ENCODE results near the gene SP7. TPM values are rescaled to one million over a fixed set of nuclear protein-coding genes. Genes with fewer than 3 reads are reported as not detected.
A peak's percentile ranks its signal among the peaks of the same experiment; 100 is the strongest.

SP7 gene
- total and polyA plus RNA-seq, 9 of the 15 experiments (the other 6 are each of a cell fraction or from before 2014, with no cell fraction given): 0.04 TPM; not detected in 8

- TF ChIP-seq ETS1 (conservative IDR thresholded peaks at IDR 0.05; ENCODE audit: control insufficient read depth, low read depth, low read length): no peak
- TF ChIP-seq ZNF408 (CRISPR knock-in tag; IDR thresholded peaks at IDR 0.05; ENCODE audit: low read depth): no peak
- TF ChIP-seq IRF9 (tag; IDR thresholded peaks at IDR 0.05): no peak
- no peak for TF ChIP-seq MYBL2 (IDR thresholded peaks at IDR 0.05; ENCODE audit: low read depth)
- TF ChIP-seq MYBL2 (CRISPR knock-in tag; IDR thresholded peaks at IDR 0.05; ENCODE audit: borderline replicate concordance): no peak
- TF ChIP-seq TCF3 (CRISPR knock-in tag; IDR thresholded peaks at IDR 0.05): no peak
- no peak for TF ChIP-seq ARNT (IDR thresholded peaks at IDR 0.05)
- TF ChIP-seq, protein P1, sequence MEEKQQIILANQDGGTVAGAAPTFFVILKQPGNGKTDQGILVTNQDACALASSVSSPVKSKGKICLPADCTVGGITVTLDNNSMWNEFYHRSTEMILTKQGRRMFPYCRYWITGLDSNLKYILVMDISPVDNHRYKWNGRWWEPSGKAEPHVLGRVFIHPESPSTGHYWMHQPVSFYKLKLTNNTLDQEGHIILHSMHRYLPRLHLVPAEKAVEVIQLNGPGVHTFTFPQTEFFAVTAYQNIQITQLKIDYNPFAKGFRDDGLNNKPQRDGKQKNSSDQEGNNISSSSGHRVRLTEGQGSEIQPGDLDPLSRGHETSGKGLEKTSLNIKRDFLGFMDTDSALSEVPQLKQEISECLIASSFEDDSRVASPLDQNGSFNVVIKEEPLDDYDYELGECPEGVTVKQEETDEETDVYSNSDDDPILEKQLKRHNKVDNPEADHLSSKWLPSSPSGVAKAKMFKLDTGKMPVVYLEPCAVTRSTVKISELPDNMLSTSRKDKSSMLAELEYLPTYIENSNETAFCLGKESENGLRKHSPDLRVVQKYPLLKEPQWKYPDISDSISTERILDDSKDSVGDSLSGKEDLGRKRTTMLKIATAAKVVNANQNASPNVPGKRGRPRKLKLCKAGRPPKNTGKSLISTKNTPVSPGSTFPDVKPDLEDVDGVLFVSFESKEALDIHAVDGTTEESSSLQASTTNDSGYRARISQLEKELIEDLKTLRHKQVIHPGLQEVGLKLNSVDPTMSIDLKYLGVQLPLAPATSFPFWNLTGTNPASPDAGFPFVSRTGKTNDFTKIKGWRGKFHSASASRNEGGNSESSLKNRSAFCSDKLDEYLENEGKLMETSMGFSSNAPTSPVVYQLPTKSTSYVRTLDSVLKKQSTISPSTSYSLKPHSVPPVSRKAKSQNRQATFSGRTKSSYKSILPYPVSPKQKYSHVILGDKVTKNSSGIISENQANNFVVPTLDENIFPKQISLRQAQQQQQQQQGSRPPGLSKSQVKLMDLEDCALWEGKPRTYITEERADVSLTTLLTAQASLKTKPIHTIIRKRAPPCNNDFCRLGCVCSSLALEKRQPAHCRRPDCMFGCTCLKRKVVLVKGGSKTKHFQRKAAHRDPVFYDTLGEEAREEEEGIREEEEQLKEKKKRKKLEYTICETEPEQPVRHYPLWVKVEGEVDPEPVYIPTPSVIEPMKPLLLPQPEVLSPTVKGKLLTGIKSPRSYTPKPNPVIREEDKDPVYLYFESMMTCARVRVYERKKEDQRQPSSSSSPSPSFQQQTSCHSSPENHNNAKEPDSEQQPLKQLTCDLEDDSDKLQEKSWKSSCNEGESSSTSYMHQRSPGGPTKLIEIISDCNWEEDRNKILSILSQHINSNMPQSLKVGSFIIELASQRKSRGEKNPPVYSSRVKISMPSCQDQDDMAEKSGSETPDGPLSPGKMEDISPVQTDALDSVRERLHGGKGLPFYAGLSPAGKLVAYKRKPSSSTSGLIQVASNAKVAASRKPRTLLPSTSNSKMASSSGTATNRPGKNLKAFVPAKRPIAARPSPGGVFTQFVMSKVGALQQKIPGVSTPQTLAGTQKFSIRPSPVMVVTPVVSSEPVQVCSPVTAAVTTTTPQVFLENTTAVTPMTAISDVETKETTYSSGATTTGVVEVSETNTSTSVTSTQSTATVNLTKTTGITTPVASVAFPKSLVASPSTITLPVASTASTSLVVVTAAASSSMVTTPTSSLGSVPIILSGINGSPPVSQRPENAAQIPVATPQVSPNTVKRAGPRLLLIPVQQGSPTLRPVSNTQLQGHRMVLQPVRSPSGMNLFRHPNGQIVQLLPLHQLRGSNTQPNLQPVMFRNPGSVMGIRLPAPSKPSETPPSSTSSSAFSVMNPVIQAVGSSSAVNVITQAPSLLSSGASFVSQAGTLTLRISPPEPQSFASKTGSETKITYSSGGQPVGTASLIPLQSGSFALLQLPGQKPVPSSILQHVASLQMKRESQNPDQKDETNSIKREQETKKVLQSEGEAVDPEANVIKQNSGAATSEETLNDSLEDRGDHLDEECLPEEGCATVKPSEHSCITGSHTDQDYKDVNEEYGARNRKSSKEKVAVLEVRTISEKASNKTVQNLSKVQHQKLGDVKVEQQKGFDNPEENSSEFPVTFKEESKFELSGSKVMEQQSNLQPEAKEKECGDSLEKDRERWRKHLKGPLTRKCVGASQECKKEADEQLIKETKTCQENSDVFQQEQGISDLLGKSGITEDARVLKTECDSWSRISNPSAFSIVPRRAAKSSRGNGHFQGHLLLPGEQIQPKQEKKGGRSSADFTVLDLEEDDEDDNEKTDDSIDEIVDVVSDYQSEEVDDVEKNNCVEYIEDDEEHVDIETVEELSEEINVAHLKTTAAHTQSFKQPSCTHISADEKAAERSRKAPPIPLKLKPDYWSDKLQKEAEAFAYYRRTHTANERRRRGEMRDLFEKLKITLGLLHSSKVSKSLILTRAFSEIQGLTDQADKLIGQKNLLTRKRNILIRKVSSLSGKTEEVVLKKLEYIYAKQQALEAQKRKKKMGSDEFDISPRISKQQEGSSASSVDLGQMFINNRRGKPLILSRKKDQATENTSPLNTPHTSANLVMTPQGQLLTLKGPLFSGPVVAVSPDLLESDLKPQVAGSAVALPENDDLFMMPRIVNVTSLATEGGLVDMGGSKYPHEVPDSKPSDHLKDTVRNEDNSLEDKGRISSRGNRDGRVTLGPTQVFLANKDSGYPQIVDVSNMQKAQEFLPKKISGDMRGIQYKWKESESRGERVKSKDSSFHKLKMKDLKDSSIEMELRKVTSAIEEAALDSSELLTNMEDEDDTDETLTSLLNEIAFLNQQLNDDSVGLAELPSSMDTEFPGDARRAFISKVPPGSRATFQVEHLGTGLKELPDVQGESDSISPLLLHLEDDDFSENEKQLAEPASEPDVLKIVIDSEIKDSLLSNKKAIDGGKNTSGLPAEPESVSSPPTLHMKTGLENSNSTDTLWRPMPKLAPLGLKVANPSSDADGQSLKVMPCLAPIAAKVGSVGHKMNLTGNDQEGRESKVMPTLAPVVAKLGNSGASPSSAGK (IDR thresholded peaks at IDR 0.05): no peak
- TF ChIP-seq RBM22 (IDR thresholded peaks at IDR 0.05; ENCODE audit: low read depth, low read length, poor library complexity, severe bottlenecking): no peak
- peak; percentile 28; the same call in 1 of the 2 replicates for TF ChIP-seq ZNF263 (CRISPR knock-in tag; IDR thresholded peaks at IDR 0.05; ENCODE audit: borderline replicate concordance)
- TF ChIP-seq, protein P2, sequence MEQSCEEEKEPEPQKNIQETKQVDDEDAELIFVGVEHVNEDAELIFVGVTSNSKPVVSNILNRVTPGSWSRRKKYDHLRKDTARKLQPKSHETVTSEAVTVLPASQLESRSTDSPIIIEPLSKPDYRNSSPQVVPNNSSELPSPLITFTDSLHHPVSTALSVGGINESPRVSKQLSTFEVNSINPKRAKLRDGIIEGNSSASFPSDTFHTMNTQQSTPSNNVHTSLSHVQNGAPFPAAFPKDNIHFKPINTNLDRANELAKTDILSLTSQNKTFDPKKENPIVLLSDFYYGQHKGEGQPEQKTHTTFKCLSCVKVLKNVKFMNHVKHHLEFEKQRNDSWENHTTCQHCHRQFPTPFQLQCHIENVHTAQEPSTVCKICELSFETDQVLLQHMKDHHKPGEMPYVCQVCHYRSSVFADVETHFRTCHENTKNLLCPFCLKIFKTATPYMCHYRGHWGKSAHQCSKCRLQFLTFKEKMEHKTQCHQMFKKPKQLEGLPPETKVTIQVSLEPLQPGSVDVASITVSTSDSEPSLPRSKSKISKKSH (CRISPR knock-in tag; IDR thresholded peaks at IDR 0.05): no peak
Observed at GRCh38 chr12:53380794-53381730, 44.9 kb upstream of the SP7 start (continued).

Data from K562 (cell line).